Effector memory CD8-positive, alpha-beta T cell (primary cell): ENCODE results near the gene LCA5.
"Not testable (repeated sequence)": the region's sequence is repeated elsewhere in the genome, so short reads cannot be mapped to it uniquely, and the experiment has no call there.

Source experiments
- ATAC-seq: fragments of 150-1000 bp; cut with Tn5 transposase; replicated peaks from 2 replicates; pipeline ENCODE4 v1.10.0; 2021; ENCODE audit warnings: mild to moderate bottlenecking, moderate library complexity
- DNase-seq, 3 experiments: peaks; one replicate each; pipeline ENCODE4 v3.0.0; 2021
- H3K27ac Mint-ChIP-seq, 2 donors: one replicate each; pipeline ENCODE4 v1.8.0; 2022; ENCODE audit warnings: mild to moderate bottlenecking in 2 of 2, mixed read lengths in 2 of 2, moderate library complexity in 2 of 2
- H3K27me3 Mint-ChIP-seq, 2 donors: one replicate each; pipeline ENCODE4 v1.8.0; 2022; ENCODE audit warnings: mixed read lengths in 2 of 2
- H3K36me3 Mint-ChIP-seq: one replicate; pipeline ENCODE4 v1.8.0; 2022; ENCODE audit warnings: mild to moderate bottlenecking, moderate library complexity, mixed read lengths; ENCODE audit not compliant: insufficient read depth
- H3K4me1 Mint-ChIP-seq, 2 donors: one replicate each; pipeline ENCODE4 v1.8.0; 2022; ENCODE audit warnings: low read depth in 2 of 2, mixed read lengths in 2 of 2
- H3K4me3 Mint-ChIP-seq, 2 donors: one replicate each; pipeline ENCODE4 v1.8.0; 2022; ENCODE audit warnings: mild to moderate bottlenecking in 2 of 2, mixed read lengths in 2 of 2, moderate library complexity in 2 of 2
- H3K9me3 Mint-ChIP-seq, 2 donors: one replicate each; pipeline ENCODE4 v1.8.0; 2022; ENCODE audit warnings: mixed read lengths in 2 of 2
- total RNA-seq, 9 experiments: gene quantifications; one replicate each; lab custom pipeline; 2026; lab: John Stamatoyannopoulos, UW

LCA5 gene
- total RNA-seq = 0 to 0.90 (median 0.25) reads per million in 9 experiments

DNA sequence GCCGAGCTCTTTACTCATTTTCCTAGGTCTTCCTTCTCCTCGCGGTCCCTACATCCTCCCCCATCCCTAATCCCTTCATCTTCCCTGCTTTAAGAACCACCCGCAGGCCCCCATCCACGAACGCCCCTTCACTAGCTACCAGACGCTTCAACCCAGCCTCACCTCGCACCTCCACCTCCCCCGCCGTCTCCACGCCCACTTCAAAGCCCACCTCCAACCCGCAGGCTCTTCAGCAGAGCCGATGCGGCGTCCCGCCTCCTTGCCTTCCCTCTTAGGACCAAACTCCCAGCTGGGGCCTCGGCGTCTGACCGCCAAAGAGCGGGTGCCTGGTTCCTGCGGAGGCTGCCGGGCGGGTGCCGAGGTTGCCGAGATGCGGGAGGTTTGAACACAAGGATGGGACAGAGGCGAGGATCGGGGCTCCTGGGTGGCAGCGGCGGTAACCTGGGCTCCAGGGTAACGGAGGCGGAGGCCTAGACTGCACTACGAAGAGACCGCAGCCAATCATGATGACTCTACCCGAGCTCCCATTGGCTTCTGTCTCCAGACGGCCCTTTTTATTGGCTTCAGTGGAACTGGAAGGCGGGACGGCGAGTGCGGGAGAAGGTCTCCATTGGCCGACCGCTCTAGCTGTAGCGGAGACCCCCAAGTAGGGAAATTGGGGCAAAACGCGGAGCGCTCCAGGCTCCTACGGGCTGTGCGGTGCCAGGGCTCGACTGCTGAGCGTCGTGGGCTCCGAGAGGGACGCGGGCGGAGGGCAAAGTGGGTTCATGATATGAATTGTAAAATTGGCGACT lies at the start of gene LCA5:
LCA5 (minus strand) TSS at position 477 of the 794 bp plus-strand sequence. CDS start 18,536 bp downstream, outside the sequence.
- Mint-ChIP-seq H3K4me3 (no peak within 1 kb of the TSS), H3K27ac (no peak within 1 kb of the TSS), H3K9me3 (peaks cover 6% of the 10 kb centered on the region in 2 donors), H3K36me3 (peaks cover 3% of the 10 kb centered on the region), H3K27me3 (peaks cover 0 to 10% of the 10 kb centered on the region in 2 donors), H3K4me1 (no peaks in the 10 kb centered on the region)
- ATAC-seq (peak; percentile 92), DNase-seq (peak; percentile 47 to 66 (median 54))

DNA sequence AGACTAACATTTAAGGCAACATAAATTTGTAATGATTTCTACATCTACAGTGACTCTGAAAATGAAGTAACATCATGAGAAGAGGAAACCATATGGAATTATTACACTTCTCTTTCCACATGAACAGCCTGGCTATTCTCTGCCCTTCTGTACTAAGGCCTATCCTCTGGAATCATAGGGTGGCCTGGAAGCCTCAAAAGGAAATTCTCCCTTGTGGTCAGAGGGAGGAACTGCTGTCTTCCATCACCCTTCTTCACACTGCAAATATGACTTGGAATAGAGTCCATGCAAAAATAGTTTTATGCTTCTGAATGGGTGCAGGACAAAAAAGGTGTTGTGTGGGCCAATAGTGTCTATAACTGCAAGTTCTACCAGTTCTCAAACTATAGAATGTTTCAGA lies 49.3 kb upstream of the LCA5 start:
- no peak for ATAC-seq
- DNase-seq = no peak
- no peak overlapping the region for H3K27ac Mint-ChIP-seq

DNA sequence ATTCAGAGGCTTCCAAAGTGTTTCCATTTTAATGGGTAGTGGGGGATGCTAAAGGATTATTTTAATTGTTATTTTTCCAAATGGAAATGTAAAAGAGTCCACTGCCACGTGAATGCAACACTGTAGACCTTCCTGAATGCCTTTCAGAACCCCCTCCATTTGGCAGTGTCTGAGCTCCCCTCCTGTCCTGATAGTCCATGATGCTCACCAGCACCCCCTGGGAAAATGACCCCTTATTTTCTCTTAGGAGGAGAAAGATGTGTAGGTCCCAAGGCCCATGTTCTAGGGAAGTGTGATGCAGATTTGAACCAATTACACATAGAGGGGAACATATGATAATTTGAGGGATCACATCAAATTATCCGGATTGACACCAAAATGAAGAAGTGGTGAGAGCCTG lies 47.1 kb upstream of the LCA5 start:
- no peak overlapping the region for H3K4me3 Mint-ChIP-seq
- peaks cover 7% of the 10 kb centered on the region in 2 donors for H3K9me3 Mint-ChIP-seq
- H3K4me1 Mint-ChIP-seq = no peaks in the 10 kb centered on the region
- no peaks in the 10 kb centered on the region for H3K27me3 Mint-ChIP-seq
- DNase-seq (no peak), ATAC-seq (no peak)
- no peaks in the 10 kb centered on the region for H3K36me3 Mint-ChIP-seq
- H3K27ac Mint-ChIP-seq = no peak overlapping the region

More for the DNA sequence above, 49.3 kb upstream of the LCA5 start:
- Mint-ChIP-seq H3K36me3 (no peaks in the 10 kb centered on the region), H3K27me3 (no peaks in the 10 kb centered on the region), H3K4me3 (no peak overlapping the region), H3K4me1 (no peaks in the 10 kb centered on the region), H3K9me3 (no peaks in the 10 kb centered on the region)

DNA sequence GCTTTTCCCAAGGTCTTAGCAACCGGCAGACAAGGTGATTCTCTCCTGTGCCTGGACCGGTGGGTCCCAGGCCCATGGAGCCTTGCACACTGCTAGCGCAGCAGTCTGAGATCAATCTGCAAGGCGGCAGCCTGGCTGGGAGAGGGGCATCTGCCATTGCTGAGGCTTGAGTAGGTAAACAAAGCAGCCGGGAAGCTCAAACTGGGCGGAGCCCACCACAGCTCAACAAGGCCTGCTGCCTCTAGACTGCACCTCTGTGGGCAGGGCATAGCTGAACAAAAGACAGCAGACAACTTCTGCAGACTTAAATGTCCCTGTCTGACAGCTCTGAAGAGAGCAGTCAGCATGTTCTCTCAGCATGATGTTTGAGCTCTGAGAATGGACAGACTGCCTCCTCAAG lies 40.7 kb upstream of the LCA5 start:
- not testable (repeated sequence) for H3K4me3 Mint-ChIP-seq, DNase-seq, ATAC-seq, H3K27ac Mint-ChIP-seq, H3K4me1 Mint-ChIP-seq, H3K36me3 Mint-ChIP-seq, H3K27me3 Mint-ChIP-seq
- peaks cover 7 to 11% of the 10 kb centered on the region in 2 donors for H3K9me3 Mint-ChIP-seq

DNA sequence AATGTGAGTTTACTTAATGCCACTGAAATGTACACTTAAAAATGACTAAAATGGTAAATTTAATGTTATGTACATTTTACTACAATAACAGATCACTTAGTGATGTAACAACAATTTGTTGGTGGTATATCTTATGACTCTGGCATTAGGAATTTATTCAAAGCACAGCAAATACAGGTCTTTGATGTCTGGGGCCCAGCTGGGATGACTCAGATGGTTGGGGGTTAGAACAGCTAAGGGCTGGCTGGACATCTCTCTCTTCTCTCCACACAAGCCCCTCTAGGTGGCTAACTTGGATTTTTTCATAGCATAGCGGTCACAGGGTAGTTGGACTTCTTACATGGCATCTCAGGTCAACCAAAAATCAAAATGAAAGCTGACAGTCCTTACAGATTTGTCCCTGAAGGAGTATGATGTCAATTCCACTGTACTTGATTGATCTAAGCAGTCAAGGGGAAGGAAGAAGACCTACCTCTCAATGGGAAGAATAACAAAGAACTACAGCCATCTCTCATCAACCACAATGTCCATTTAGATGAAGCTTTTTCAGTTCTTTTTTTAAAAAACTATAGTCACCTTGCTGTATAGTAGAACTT lies 37.5 kb upstream of the LCA5 start:
- Mint-ChIP-seq H3K27ac (no peak overlapping the region), H3K9me3 (peaks cover 0 to 3% of the 10 kb centered on the region in 2 donors), H3K27me3 (peaks cover 0 to 5% of the 10 kb centered on the region in 2 donors), H3K4me1 (no peaks in the 10 kb centered on the region), H3K36me3 (no peaks in the 10 kb centered on the region), H3K4me3 (no peak overlapping the region)
- DNase-seq = no peak
- no peak for ATAC-seq

DNA sequence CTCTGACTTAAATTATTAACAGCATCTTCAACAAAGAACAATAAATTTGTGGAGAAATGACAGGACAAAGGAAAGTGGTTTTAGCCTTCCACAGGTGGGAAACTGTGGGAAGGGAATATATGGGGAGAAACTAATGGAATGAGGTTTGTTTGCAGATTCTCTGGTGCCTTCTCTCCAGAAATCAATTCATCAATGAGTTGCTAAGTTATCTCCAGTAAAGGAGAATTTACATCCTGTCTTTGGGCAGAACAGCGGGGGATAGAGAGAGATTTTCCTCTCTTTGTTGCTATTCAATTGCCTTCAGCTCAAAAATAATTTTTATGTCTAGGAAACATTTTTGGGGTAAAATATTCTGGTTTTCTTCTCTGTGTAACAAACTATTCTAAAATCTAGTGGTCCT lies 36.9 kb upstream of the LCA5 start:
- peaks cover 0 to 5% of the 10 kb centered on the region in 2 donors for H3K27me3 Mint-ChIP-seq
- no peak for ATAC-seq
- peaks cover 0 to 3% of the 10 kb centered on the region in 2 donors for H3K9me3 Mint-ChIP-seq
- H3K36me3 Mint-ChIP-seq = no peaks in the 10 kb centered on the region
- H3K4me1 Mint-ChIP-seq = no peaks in the 10 kb centered on the region
- no peak overlapping the region for H3K4me3 Mint-ChIP-seq
- no peak for DNase-seq
- H3K27ac Mint-ChIP-seq = no peak overlapping the region

DNA sequence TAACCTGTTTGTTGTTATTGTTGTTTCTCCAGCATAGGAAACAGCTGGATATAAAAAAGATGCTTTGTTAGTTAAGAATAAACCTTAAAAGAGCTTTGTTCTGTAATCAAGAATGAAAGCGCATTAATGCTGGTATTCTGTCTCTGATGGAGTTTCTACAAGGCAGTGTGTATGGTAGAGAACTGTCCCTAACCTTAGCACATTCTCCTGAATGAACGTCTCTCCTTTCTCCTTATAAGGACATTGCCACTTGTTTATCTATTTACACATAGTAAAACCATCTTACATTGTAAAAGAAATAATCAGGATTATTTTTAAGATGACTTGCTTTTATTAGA lies 33.8 kb upstream of the LCA5 start:
- H3K4me1 Mint-ChIP-seq = no peaks in the 10 kb centered on the region

DNA sequence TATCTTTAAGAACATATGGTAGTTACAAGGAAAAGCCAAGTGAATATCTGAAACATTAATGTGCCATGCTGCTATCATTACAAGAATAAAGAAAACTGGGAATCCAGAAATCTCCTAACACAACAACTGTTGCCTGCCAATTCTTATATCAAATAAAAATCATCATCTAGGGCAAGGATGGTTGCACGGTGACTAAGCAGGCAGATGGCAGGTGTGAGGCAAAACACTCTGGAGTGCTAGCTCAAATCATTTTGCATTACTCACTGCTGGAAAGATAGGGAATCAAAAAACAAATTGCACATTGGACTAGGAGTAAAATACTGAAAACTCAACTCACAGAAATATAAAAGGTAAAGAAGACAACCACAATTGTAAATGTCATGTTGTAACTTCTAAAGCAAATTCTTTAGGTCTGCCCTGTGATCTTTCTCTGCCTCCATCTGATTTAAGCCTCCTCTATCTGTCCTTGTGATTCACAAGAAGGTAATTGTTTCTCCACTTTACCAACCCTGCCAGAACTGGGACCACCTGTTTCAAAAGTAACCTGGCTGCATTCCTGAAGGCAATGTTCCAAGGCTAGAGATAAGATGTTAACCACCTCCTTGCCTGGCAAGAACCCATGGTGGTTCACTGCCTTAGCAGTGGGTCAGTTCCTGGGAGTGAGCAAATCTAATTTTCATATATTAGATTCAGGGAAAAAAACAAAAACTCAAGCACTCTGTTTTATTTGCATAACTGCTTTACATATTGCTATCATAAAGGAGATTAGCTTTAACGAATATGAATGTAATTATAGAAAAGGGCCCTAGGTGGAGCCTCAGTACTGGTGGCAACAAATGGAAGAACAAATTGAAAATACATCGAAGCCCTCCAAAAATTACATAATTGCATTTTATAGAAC lies 33.1 kb upstream of the LCA5 start:
- Mint-ChIP-seq H3K27ac (no peak overlapping the region), H3K4me1 (no peaks in the 10 kb centered on the region), H3K27me3 (no peaks in the 10 kb centered on the region), H3K4me3 (no peak overlapping the region), H3K9me3 (no peaks in the 10 kb centered on the region), H3K36me3 (no peaks in the 10 kb centered on the region)
- ATAC-seq (no peak), DNase-seq (no peak)

More for the DNA sequence above, 33.8 kb upstream of the LCA5 start:
- Mint-ChIP-seq H3K27me3 (no peaks in the 10 kb centered on the region), H3K9me3 (no peaks in the 10 kb centered on the region), H3K27ac (no peak overlapping the region), H3K36me3 (no peaks in the 10 kb centered on the region), H3K4me3 (no peak overlapping the region)
- DNase-seq = no peak
- no peak for ATAC-seq

DNA sequence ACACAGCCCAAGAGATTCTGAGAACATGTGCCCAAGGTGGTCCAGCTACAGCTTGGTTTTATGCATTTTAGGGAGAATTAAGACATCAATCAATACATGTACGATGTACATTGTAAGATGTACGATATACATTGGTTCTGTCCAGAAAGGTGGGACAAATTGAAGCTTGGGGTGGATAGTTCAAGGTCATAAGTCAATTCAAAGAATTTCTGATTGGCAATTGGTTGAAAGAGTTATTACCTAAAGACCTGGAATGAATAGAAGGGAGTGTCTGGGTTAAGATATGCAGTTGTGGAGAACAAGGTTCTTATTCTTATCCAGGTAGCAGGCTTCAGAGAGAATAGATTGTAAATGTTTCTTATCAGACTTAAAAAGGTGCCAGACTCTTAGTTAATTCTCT lies 31.8 kb upstream of the LCA5 start:
- ATAC-seq (no peak), DNase-seq (no peak)
- no peaks in the 10 kb centered on the region for H3K9me3 Mint-ChIP-seq
- H3K27me3 Mint-ChIP-seq = no peaks in the 10 kb centered on the region
- no peaks in the 10 kb centered on the region for H3K4me1 Mint-ChIP-seq
- no peaks in the 10 kb centered on the region for H3K36me3 Mint-ChIP-seq
- H3K27ac Mint-ChIP-seq = no peak overlapping the region
- H3K4me3 Mint-ChIP-seq = no peak overlapping the region

DNA sequence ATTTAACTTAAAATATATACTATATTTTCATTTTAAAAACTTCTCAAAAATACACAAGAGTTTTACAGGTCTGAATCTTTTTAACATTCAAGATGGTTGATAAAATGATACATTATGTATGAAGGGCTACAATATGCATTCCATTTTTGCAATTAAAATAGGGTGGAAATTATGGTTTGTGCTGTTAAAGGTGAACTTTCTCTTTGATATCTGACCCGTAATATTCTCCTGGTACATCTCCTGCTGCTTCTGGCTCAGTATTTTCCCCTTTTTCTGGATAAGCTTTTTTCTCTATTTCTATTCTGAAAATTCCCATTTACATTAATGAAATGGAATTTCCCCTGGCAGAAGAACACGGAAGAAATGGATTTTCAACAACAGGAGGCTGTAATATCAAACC lies 27.4 kb upstream of the LCA5 start:
- no peaks in the 10 kb centered on the region for H3K4me1 Mint-ChIP-seq
- no peak overlapping the region for H3K27ac Mint-ChIP-seq

DNA sequence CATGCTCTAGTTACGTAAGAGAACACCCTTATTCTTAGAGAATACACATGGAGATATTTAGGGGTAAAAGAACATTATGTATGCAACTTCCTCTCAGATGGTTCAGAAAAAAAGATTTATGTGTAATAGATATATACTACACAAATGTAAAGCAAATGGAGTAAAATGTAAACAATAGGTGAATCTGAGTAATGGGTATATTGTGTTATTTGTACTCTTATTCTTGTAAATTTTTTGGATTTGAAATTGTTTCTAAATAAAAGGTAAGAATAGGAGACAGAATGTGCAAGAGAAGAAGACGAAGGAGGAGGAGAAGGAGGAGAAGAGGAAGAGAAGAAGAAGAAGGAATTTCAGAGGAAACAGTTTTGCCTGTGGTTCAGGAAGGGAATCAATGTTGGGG lies 22.5 kb upstream of the LCA5 start:
- no peaks in the 10 kb centered on the region for H3K9me3 Mint-ChIP-seq
- DNase-seq = no peak
- no peak overlapping the region for H3K27ac Mint-ChIP-seq
- H3K36me3 Mint-ChIP-seq = no peaks in the 10 kb centered on the region
- no peaks in the 10 kb centered on the region for H3K27me3 Mint-ChIP-seq
- ATAC-seq = no peak
- no peak overlapping the region for H3K4me3 Mint-ChIP-seq
- H3K4me1 Mint-ChIP-seq = no peaks in the 10 kb centered on the region

More for the DNA sequence above, 27.4 kb upstream of the LCA5 start:
- H3K27me3 Mint-ChIP-seq = no peaks in the 10 kb centered on the region
- no peaks in the 10 kb centered on the region for H3K36me3 Mint-ChIP-seq
- H3K4me3 Mint-ChIP-seq = no peak overlapping the region
- H3K9me3 Mint-ChIP-seq = no peaks in the 10 kb centered on the region
- no peak for DNase-seq
- ATAC-seq = no peak

DNA sequence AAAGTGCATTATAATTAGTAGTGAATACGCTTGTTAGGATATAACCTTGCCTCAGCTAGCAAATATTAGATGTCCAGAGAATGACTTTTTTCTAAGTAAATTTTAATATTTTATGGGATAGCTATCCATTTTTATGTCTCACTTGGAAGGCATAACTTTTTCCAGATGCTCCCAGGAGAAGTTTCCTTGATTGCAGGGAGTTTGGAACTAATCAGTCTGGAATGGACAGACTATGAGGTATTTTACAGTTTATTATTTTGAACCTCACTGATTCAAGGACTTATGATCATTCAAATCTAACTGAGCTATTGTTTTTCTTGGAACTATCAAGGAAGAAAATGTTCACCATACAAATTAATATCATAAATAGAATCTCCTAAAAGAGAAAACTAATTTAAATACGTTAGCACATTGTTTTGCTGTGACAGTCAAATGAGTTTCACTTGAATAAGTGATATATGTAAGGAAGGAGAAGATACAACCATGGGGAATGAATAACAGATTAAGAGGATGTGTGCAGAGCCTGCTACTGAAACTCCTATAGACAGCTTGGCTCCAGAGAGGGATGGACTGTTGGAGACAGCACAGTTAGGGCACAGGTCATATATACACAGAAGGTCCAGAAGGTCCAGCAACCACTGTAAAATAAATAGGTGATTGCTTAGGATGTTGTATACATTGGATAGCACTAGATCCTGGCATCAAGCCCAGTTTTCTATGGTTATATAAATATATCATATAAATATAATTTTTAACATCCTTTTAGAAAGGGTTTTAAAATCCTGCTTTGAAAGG lies 20.6 kb upstream of the LCA5 start:
- ATAC-seq = no peak
- no peak overlapping the region for H3K27ac Mint-ChIP-seq
- no peaks in the 10 kb centered on the region for H3K9me3 Mint-ChIP-seq

DNA sequence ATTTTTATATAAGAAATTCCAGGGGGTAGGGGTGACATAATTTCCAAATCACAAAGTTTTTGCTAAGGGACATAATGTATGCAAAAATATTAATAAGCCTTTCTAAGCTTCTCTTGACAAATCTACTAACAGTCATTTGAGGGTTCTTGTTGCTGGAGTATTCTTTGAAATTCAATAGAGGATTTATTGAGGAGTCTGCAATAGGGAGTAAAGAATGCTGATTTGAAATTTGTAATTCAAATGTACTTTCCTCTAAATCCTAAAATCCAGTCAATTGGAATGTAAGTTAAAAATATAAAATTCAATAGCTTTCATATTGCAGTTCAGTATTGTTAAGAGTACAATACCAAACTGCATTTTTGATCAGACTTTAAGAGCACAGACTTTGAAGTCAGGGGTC lies 17.1 kb upstream of the LCA5 start:
- DNase-seq = no peak
- Mint-ChIP-seq H3K9me3 (no peaks in the 10 kb centered on the region), H3K27ac (no peak overlapping the region), H3K36me3 (no peaks in the 10 kb centered on the region), H3K4me3 (no peak overlapping the region), H3K27me3 (peaks cover 0 to 7% of the 10 kb centered on the region in 2 donors), H3K4me1 (no peaks in the 10 kb centered on the region)
- no peak for ATAC-seq

More for the DNA sequence above, 20.6 kb upstream of the LCA5 start:
- Mint-ChIP-seq H3K27me3 (no peaks in the 10 kb centered on the region), H3K4me1 (no peaks in the 10 kb centered on the region), H3K4me3 (no peak overlapping the region), H3K36me3 (no peaks in the 10 kb centered on the region)
- no peak for DNase-seq
